Endothelial cell of umbilical vein (primary cell): ENCODE measurements around the gene SRP19. TPM values are rescaled to one million over a fixed set of nuclear protein-coding genes. Genes with fewer than 3 reads are reported as not detected.

Experiments
- BruUV-seq: library from RNA; stranded (reverse); fragments of 400-500 nt; replicated peaks from 2 replicates; lab custom pipeline; 2021; lab: Mats Ljungman, UMichigan
- CTCF ChIA-PET: fragments of 300-600, 350-600 bp; sonication (Branson Sonifier 250); formaldehyde crosslinking; loops from one replicate; lab custom pipeline; 2021; ENCODE audit warnings: antibody characterized with exemption, inconsistent platforms; lab: Charles Lee
- POLR2A ChIA-PET: fragments of 300-600, 350-600 bp; sonication (Branson Sonifier 250); formaldehyde crosslinking; loops from one replicate; lab custom pipeline; 2021; ENCODE audit warnings: antibody characterized with exemption, inconsistent platforms; lab: Charles Lee
- DNase-seq: peaks from one replicate; pipeline ENCODE4 v3.0.0-alpha.2; 2011; ENCODE audit warnings: low read depth, low spot score
- FAIRE-seq: peaks from 2 replicates; lab custom pipeline; 2011; peaks lifted over from hg19 to GRCh38; lab: Jason Lieb, UNC
- H2AFZ ChIP-seq: 2 replicates; pipeline ENCODE4 v1.6.0; 2012; ENCODE audit warnings: low read depth, low read length, control low read depth, inconsistent platforms
- H3K27ac ChIP-seq: 2 replicates; pipeline ENCODE4 v1.5.1; 2011; ENCODE audit warnings: low read depth, mild to moderate bottlenecking, control low read depth, low read length, moderate library complexity; ENCODE audit not compliant: insufficient read depth
- H3K27me3 ChIP-seq, 2 experiments: 2 replicates each; pipeline versions ENCODE4 v1.6.0 to v1.6.1; 2011; ENCODE audit warnings: low read length in 2 of 2, mixed read lengths in 1 of 2; ENCODE audit not compliant: control insufficient read depth in 2 of 2, insufficient read depth in 2 of 2
- H3K36me3 ChIP-seq, 2 experiments: 2 replicates in 1 of 2; 3 replicates in 1 of 2; pipeline ENCODE4 v1.5.1; 2011; ENCODE audit warnings: low read length in 2 of 2, mild to moderate bottlenecking in 1 of 2, moderate library complexity in 1 of 2; ENCODE audit not compliant: control insufficient read depth in 2 of 2, insufficient read depth in 2 of 2; ENCODE audit errors: extremely low read depth in 1 of 2
- H3K4me1 ChIP-seq: 3 replicates; pipeline ENCODE4 v1.5.1; 2011; ENCODE audit warnings: mild to moderate bottlenecking, low read length; ENCODE audit not compliant: control insufficient read depth, insufficient read depth; ENCODE audit errors: extremely low read depth
- H3K4me2 ChIP-seq: 2 replicates; pipeline ENCODE4 v1.6.1; 2011; ENCODE audit warnings: low read length, control low read depth, mixed read lengths; ENCODE audit not compliant: insufficient read depth
- H3K4me3 ChIP-seq, 3 experiments: fragments of 200-600 bp in 1 of 3; sonication (generic), shearing (Covaris generic) in 1 of 3; replicated peaks in 1 of 3; 2 replicates each; pipeline ENCODE4 v1.5.1; 2011 to 2016; ENCODE audit warnings: control low read depth in 3 of 3, low read length in 3 of 3, mild to moderate bottlenecking in 2 of 3, inconsistent platforms in 1 of 3, low read depth in 1 of 3, moderate library complexity in 1 of 3; ENCODE audit not compliant: insufficient read depth in 1 of 3
- H3K79me2 ChIP-seq: 2 replicates; pipeline ENCODE4 v1.6.0; 2012; ENCODE audit warnings: low read length, inconsistent platforms; ENCODE audit not compliant: control insufficient read depth, insufficient read depth
- H3K9ac ChIP-seq: replicated peaks from 2 replicates; pipeline ENCODE3; 2011; ENCODE audit warnings: low read length, control low read depth; ENCODE audit not compliant: insufficient read depth; ENCODE audit errors: extremely low read depth
- H3K9me1 ChIP-seq: replicated peaks from 3 replicates; pipeline ENCODE4 v1.6.0; 2011; ENCODE audit warnings: mild to moderate bottlenecking, low read length; ENCODE audit not compliant: control insufficient read depth, insufficient read depth; ENCODE audit errors: extremely low read depth
- H3K9me3 ChIP-seq: replicated peaks from 2 replicates; pipeline ENCODE4 v1.5.1; 2012; ENCODE audit warnings: low read length, inconsistent platforms; ENCODE audit not compliant: control insufficient read depth, insufficient read depth
- H4K20me1 ChIP-seq: replicated peaks from 2 replicates; pipeline ENCODE3; 2011; ENCODE audit warnings: mild to moderate bottlenecking, low read length; ENCODE audit not compliant: control insufficient read depth, insufficient read depth; ENCODE audit errors: extremely low read depth
- EZH2 ChIP-seq: IDR thresholded peaks from 2 replicates; pipeline ENCODE4 v1.6.1; 2012; ENCODE audit warnings: borderline replicate concordance, low read depth, mild to moderate bottlenecking, moderate library complexity, low read length, inconsistent platforms; ENCODE audit not compliant: severe bottlenecking
- FOS ChIP-seq: IDR thresholded peaks from 2 replicates; pipeline ENCODE4 v1.6.1; 2011; ENCODE audit warnings: mild to moderate bottlenecking, low read length, moderate library complexity, borderline replicate concordance; ENCODE audit not compliant: insufficient read depth
- GATA2 ChIP-seq: IDR thresholded peaks from 2 replicates; pipeline ENCODE4 v1.7.0; 2011; ENCODE audit warnings: low read depth, mild to moderate bottlenecking, moderate library complexity, mixed read lengths, low read length; ENCODE audit not compliant: insufficient read length, insufficient read depth
- JUN ChIP-seq: IDR thresholded peaks from 2 replicates; pipeline ENCODE4 v1.6.1; 2011; ENCODE audit warnings: borderline replicate concordance, low read depth; ENCODE audit not compliant: insufficient read length, insufficient read depth
- MAX ChIP-seq: IDR thresholded peaks from 2 replicates; pipeline ENCODE4 v1.6.1; 2011; ENCODE audit not compliant: insufficient read depth, insufficient read length
- MYC ChIP-seq: IDR thresholded peaks from one replicate; pipeline ENCODE4 v1.6.1; 2011; ENCODE audit warnings: mild to moderate bottlenecking, low read depth, low read length
- POLR2A ChIP-seq: IDR thresholded peaks from 2 replicates; pipeline ENCODE4 v1.6.1; 2012; ENCODE audit warnings: low read depth, mild to moderate bottlenecking, control low read depth, low read length
- POLR2AphosphoS5 ChIP-seq: IDR thresholded peaks from 2 replicates; pipeline ENCODE4 v1.6.1; 2012; ENCODE audit warnings: low read depth, mild to moderate bottlenecking, control low read depth, low read length, moderate library complexity; ENCODE audit not compliant: insufficient read depth
- dilution Hi-C: fragments of 300-500 bp; cut with MboI; formaldehyde crosslinking; loops from one replicate; pipeline ENCODE4 v1.15.0; 2019; ENCODE audit warnings: low sequenced_read_pairs; ENCODE audit not compliant: extremely low pct_ligation_motif_present
- intact Hi-C: fragments of 100-400 bp; cut with micrococcal nuclease; formaldehyde crosslinking; loops from one replicate; pipeline ENCODE4 v1.10.0; 2022
- polyA plus RNA-seq, 4 experiments: library from polyadenylated mRNA; depleted of rRNA in 3 of 4; stranded (reverse) in 3 of 4; unstranded in 1 of 4; fragments of >200 nt; gene quantifications; 2 replicates each; pipeline versions ENCODE4 v1.2.1 to v1.2.3, GENCODE V29; 2011 to 2012; ENCODE audit warnings: missing spikeins in 1 of 4
- total RNA-seq: library from RNA; stranded (reverse); gene quantifications from 2 replicates; pipeline ENCODE4 v1.2.3, GENCODE V29; 2021
- TF ChIP-seq, protein P1 (sequence below), 2 donors: IDR thresholded peaks; 1 replicate in 1 of 2; 2 replicates in 1 of 2; pipeline ENCODE4 v1.5.1; 2011; ENCODE audit warnings: low read length in 2 of 2, mild to moderate bottlenecking in 2 of 2, moderate library complexity in 2 of 2, control low read depth in 1 of 2, inconsistent platforms in 1 of 2, low read depth in 1 of 2; ENCODE audit not compliant: insufficient read depth in 1 of 2; ENCODE audit errors: extremely low read depth in 1 of 2

Gene SRP19
- total and polyA plus RNA-seq, 2 donors (not counting 3 experiments of a cell fraction or from before 2014, with no cell fraction given), result 28.6 to 69.4 TPM

- no peak overlapping the region for H3K27ac ChIP-seq
- TF ChIP-seq, protein P1, sequence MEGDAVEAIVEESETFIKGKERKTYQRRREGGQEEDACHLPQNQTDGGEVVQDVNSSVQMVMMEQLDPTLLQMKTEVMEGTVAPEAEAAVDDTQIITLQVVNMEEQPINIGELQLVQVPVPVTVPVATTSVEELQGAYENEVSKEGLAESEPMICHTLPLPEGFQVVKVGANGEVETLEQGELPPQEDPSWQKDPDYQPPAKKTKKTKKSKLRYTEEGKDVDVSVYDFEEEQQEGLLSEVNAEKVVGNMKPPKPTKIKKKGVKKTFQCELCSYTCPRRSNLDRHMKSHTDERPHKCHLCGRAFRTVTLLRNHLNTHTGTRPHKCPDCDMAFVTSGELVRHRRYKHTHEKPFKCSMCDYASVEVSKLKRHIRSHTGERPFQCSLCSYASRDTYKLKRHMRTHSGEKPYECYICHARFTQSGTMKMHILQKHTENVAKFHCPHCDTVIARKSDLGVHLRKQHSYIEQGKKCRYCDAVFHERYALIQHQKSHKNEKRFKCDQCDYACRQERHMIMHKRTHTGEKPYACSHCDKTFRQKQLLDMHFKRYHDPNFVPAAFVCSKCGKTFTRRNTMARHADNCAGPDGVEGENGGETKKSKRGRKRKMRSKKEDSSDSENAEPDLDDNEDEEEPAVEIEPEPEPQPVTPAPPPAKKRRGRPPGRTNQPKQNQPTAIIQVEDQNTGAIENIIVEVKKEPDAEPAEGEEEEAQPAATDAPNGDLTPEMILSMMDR (IDR thresholded peaks at IDR 0.05; ENCODE audit: extremely low read depth in 1 of 2, insufficient read depth in 1 of 2, low read depth in 1 of 2, low read length in 2 of 2), result no peak
- no peak for TF ChIP-seq GATA2
- no peak for TF ChIP-seq JUN
- TF ChIP-seq EZH2, result no peak
- no peak for TF ChIP-seq FOS
- TF ChIP-seq POLR2AphosphoS5, result no peak
- TF ChIP-seq MAX, result no peak
- TF ChIP-seq POLR2A, result no peak
- no peak for TF ChIP-seq MYC
- no peak for DNase-seq
- no peak overlapping the region for H3K9ac ChIP-seq
- H3K4me3 ChIP-seq, result no peak overlapping the region
- dilution Hi-C loops, result no loop called here
- intact Hi-C loops, result no loop called here
- H3K79me2 ChIP-seq, result no peaks in the 10 kb centered on the region
- no peaks in the 10 kb centered on the region for H3K27me3 ChIP-seq
- no peaks in the 10 kb centered on the region for H4K20me1 ChIP-seq
- POLR2A ChIA-PET, result no interaction called here
- peaks cover 2% of the 10 kb centered on the region for H3K9me1 ChIP-seq
- no peak for FAIRE-seq
- H3K4me1 ChIP-seq, result no peaks in the 10 kb centered on the region
- CTCF ChIA-PET, result interaction anchor here (2.0 kb wide), 1 partner anchor 26 kb away, joined by 7 read pairs; no protein-coding TSS in a partner anchor
- H3K9me3 ChIP-seq, result no peaks in the 10 kb centered on the region
- BruUV-seq, result no TSS peak
- H3K4me2 ChIP-seq, result no peak overlapping the region
- peaks cover 7 to 13% of the 10 kb centered on the region in 2 experiments for H3K36me3 ChIP-seq
- no peak overlapping the region for H2AFZ ChIP-seq
Observed at GRCh38 chr5:112822456-112822855, 38.6 kb upstream of the SRP19 start.
